DND-41 (cell line): Measurements from ENCODE around the gene LORICRIN.

Experiments
- ATAC-seq: fragments of 200-7000 bp; cut with Tn5 transposase; 3 replicates; pipeline ENCODE4 v1.9.1; 2021; ENCODE audit warnings: low read depth; ENCODE audit not compliant: insufficient read depth
- DNase-seq: peaks from one replicate; pipeline ENCODE4 v3.0.0-alpha.2; 2020
- H2AFZ ChIP-seq: 2 replicates; pipeline ENCODE4 v1.6.0; 2012; ENCODE audit warnings: low read depth, low read length
- H3K27ac ChIP-seq: 2 replicates; pipeline ENCODE4 v1.5.1; 2012; ENCODE audit warnings: low read length, inconsistent platforms
- H3K27me3 ChIP-seq: fragments of 200-600 bp; sonication (generic); 2 replicates; pipeline ENCODE4 v1.6.0; 2012; ENCODE audit warnings: low read length, mild to moderate bottlenecking, inconsistent platforms; ENCODE audit not compliant: insufficient read depth, poor library complexity
- H3K36me3 ChIP-seq: 2 replicates; pipeline ENCODE4 v1.5.1; 2012; ENCODE audit warnings: low read length, inconsistent platforms; ENCODE audit not compliant: insufficient read depth
- H3K4me1 ChIP-seq: 2 replicates; pipeline ENCODE4 v1.5.1; 2012; ENCODE audit warnings: mild to moderate bottlenecking, low read length; ENCODE audit not compliant: insufficient read depth
- H3K4me2 ChIP-seq: 2 replicates; pipeline ENCODE4 v1.6.0; 2012; ENCODE audit warnings: mild to moderate bottlenecking, moderate library complexity, low read length, inconsistent platforms; ENCODE audit not compliant: insufficient read depth
- H3K4me3 ChIP-seq, 2 experiments: fragments of 200-600 bp in 1 of 2; shearing (Covaris generic) in 1 of 2; 2 replicates each; pipeline ENCODE4 v1.5.1; 2012 to 2016; ENCODE audit warnings: inconsistent platforms in 2 of 2, low read length in 2 of 2, mild to moderate bottlenecking in 2 of 2, low read depth in 1 of 2, moderate library complexity in 1 of 2
- H3K79me2 ChIP-seq: 2 replicates; pipeline ENCODE4 v1.6.0; 2012; ENCODE audit warnings: low read length, inconsistent platforms; ENCODE audit not compliant: insufficient read depth
- H3K9ac ChIP-seq: 2 replicates; pipeline ENCODE4 v1.6.0; 2012; ENCODE audit warnings: low read depth, mild to moderate bottlenecking, inconsistent platforms, low read length, moderate library complexity
- H3K9me3 ChIP-seq: 2 replicates; pipeline ENCODE4 v1.5.1; 2012; ENCODE audit warnings: low read length, moderate library complexity, mild to moderate bottlenecking, inconsistent platforms; ENCODE audit not compliant: insufficient read depth, severe bottlenecking
- H4K20me1 ChIP-seq: 2 replicates; pipeline ENCODE4 v1.6.0; 2012; ENCODE audit warnings: low read length; ENCODE audit not compliant: insufficient read depth
- EZH2 ChIP-seq: IDR thresholded peaks from 3 replicates; pipeline ENCODE4 v1.6.1; 2012; ENCODE audit warnings: borderline replicate concordance, low read depth, mild to moderate bottlenecking, moderate library complexity, low read length, inconsistent platforms; ENCODE audit not compliant: severe bottlenecking
- TF ChIP-seq, protein P1 (sequence below): IDR thresholded peaks from 2 replicates; pipeline ENCODE4 v1.5.1; 2012; ENCODE audit warnings: borderline replicate concordance, low read length, moderate library complexity, mild to moderate bottlenecking; ENCODE audit not compliant: poor library complexity, severe bottlenecking; ENCODE audit errors: extremely low read depth

Gene LORICRIN

DNA sequence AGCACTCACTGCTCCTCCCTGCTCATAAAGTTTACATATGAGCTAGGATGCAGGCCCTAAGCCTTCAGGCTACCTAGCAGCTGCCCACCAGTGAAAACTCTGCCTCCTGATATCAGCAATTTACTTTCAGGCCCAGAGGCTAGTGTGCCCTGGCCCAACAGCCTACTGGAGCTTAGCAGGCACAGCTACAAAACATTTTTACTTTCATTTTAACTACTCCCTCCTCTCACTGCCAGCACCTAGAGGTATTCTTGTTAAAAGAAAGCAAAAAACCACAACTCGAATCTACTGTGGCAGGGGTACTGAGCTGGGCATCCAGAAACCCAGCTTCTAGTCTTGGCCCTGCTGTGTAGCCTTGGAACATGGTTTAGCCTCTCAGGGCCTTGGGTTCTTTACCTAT is 5.8 kb upstream of the LORICRIN start:
- no peaks in the 10 kb centered on the region for H3K36me3 ChIP-seq
- H3K27ac ChIP-seq: no peak overlapping the region
- DNase-seq (no peak), ATAC-seq (peak; percentile 64)
- no peaks in the 10 kb centered on the region for H3K27me3 ChIP-seq
- no peak overlapping the region for H3K9ac ChIP-seq
- H3K4me3 ChIP-seq: no peak overlapping the region
- H2AFZ ChIP-seq: no peak overlapping the region
- TF ChIP-seq, protein P1, sequence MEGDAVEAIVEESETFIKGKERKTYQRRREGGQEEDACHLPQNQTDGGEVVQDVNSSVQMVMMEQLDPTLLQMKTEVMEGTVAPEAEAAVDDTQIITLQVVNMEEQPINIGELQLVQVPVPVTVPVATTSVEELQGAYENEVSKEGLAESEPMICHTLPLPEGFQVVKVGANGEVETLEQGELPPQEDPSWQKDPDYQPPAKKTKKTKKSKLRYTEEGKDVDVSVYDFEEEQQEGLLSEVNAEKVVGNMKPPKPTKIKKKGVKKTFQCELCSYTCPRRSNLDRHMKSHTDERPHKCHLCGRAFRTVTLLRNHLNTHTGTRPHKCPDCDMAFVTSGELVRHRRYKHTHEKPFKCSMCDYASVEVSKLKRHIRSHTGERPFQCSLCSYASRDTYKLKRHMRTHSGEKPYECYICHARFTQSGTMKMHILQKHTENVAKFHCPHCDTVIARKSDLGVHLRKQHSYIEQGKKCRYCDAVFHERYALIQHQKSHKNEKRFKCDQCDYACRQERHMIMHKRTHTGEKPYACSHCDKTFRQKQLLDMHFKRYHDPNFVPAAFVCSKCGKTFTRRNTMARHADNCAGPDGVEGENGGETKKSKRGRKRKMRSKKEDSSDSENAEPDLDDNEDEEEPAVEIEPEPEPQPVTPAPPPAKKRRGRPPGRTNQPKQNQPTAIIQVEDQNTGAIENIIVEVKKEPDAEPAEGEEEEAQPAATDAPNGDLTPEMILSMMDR: no peak
- TF ChIP-seq EZH2: no peak
- no peak overlapping the region for H3K4me2 ChIP-seq
- no peaks in the 10 kb centered on the region for H3K4me1 ChIP-seq
- no peaks in the 10 kb centered on the region for H3K9me3 ChIP-seq
- H4K20me1 ChIP-seq: no peaks in the 10 kb centered on the region
- no peaks in the 10 kb centered on the region for H3K79me2 ChIP-seq

- H3K79me2 ChIP-seq: no peaks in the 10 kb centered on the region
- H3K9me3 ChIP-seq: no peaks in the 10 kb centered on the region
- DNase-seq (no peak), ATAC-seq (no peak)
- H4K20me1 ChIP-seq: no peaks in the 10 kb centered on the region
- no peak overlapping the region for H2AFZ ChIP-seq
- no peak overlapping the region for H3K4me2 ChIP-seq
- no peak overlapping the region for H3K27ac ChIP-seq
- H3K27me3 ChIP-seq: peaks cover 23% of the 10 kb centered on the region
- H3K4me1 ChIP-seq: no peaks in the 10 kb centered on the region
- H3K4me3 ChIP-seq: no peak overlapping the region
- no peak for TF ChIP-seq EZH2
- TF ChIP-seq, protein P1: no peak
- no peaks in the 10 kb centered on the region for H3K36me3 ChIP-seq
- no peak overlapping the region for H3K9ac ChIP-seq
Measured at GRCh38 chr1:153260585-153261280, 1.2 kb downstream of the LORICRIN start.

GRCh38 chr1:153261281-153262069 is 2.0 kb downstream of the LORICRIN start:
- Histone ChIP-seq H2AFZ (no peak overlapping the region), H4K20me1 (no peaks in the 10 kb centered on the region), H3K79me2 (no peaks in the 10 kb centered on the region), H3K4me2 (no peak overlapping the region), H3K4me3 (no peak overlapping the region), H3K4me1 (no peaks in the 10 kb centered on the region), H3K9ac (no peak overlapping the region), H3K9me3 (no peaks in the 10 kb centered on the region), H3K36me3 (no peaks in the 10 kb centered on the region), H3K27ac (no peak overlapping the region), H3K27me3 (peaks cover 27% of the 10 kb centered on the region)
- no peak for DNase-seq
- no peak for ATAC-seq
- TF ChIP-seq, protein P1: no peak
- no peak for TF ChIP-seq EZH2
